C4-2B (cell line): Measurements from ENCODE around the gene LRMDA.

Source experiments
- ZFX ChIP-seq: fragments of 450-650 bp; IDR thresholded peaks from 2 replicates; pipeline ENCODE4 v1.6.1; 2017
- TF ChIP-seq, protein P1 (sequence below): fragments of 450-650 bp; conservative IDR thresholded peaks from 2 replicates; pipeline ENCODE4 v1.5.1; 2017; ENCODE audit warnings: mild to moderate bottlenecking

DNA sequence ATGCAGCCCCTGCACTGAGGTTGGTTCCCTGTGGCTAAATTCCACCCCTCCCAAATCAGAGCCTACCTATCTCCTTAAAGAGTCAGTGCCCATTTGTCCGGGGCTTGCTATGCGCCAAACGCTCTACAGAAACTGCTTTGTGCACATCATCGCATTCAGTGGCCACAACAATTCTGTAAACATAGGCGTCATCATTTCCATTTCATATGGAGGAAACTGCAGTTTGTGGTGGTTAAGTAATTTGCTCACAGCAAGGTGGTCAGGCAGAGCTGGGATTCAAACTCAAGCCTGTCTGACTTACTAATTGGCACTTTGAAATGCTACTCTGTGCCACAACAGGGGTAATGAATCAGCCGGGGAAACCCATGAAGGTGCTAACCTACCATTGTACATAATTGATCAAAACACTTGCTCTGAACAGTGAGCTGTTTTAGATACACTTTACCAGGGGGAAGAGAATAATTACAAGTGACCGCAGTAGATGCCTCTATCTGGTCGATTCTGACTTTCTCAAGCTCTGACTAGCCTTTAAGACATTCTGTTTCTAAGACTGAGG lies 775.5 kb downstream of the LRMDA start:
- TF ChIP-seq, protein P1, sequence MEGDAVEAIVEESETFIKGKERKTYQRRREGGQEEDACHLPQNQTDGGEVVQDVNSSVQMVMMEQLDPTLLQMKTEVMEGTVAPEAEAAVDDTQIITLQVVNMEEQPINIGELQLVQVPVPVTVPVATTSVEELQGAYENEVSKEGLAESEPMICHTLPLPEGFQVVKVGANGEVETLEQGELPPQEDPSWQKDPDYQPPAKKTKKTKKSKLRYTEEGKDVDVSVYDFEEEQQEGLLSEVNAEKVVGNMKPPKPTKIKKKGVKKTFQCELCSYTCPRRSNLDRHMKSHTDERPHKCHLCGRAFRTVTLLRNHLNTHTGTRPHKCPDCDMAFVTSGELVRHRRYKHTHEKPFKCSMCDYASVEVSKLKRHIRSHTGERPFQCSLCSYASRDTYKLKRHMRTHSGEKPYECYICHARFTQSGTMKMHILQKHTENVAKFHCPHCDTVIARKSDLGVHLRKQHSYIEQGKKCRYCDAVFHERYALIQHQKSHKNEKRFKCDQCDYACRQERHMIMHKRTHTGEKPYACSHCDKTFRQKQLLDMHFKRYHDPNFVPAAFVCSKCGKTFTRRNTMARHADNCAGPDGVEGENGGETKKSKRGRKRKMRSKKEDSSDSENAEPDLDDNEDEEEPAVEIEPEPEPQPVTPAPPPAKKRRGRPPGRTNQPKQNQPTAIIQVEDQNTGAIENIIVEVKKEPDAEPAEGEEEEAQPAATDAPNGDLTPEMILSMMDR, result no peak
- no peak for TF ChIP-seq ZFX
